ENCODE data around the gene RMI1.

RMI1 gene

DNA sequence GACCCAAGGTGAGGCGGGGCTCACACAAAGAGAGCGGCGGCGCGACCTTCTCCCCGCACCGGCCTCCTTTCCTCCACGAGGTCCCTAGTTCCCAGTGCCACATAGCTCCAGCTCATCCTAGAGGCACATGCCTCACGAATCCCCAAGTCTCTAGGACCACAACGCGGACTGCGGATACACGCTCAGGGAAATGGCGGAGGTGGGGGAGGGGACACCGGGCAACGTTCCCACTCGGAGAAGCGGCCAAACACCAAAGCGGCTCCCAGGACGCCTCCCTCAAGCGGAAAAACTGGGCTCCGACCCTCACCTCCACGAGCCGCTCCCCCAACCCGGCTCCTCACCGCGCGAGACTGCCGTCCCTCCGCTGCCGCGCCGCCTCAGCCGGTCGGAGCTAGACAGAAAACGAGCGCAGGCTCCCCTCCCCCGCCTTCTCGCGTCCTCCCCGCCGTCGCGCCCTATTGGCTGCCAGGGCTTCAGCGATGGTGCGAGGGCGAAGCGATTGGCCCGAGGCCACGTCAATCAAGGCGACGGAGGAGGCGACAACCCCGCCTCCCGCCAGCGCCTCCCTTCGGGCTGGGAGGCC lies 702 bp upstream of the RMI1 start, which contains the start of gene HNRNPK:
TSS of gene HNRNPK (minus strand) at position 404 of the 583 bp plus-strand sequence. CDS start 1,963 bp downstream, outside the sequence.
- TF ChIP-seq GATA3 (IDR thresholded peaks at IDR 0.05; ENCODE audit: low read depth, low read length): no peak
- TF ChIP-seq GATA2 (IDR thresholded peaks at IDR 0.05; ENCODE audit: low read depth, low read length): no peak

DNA sequence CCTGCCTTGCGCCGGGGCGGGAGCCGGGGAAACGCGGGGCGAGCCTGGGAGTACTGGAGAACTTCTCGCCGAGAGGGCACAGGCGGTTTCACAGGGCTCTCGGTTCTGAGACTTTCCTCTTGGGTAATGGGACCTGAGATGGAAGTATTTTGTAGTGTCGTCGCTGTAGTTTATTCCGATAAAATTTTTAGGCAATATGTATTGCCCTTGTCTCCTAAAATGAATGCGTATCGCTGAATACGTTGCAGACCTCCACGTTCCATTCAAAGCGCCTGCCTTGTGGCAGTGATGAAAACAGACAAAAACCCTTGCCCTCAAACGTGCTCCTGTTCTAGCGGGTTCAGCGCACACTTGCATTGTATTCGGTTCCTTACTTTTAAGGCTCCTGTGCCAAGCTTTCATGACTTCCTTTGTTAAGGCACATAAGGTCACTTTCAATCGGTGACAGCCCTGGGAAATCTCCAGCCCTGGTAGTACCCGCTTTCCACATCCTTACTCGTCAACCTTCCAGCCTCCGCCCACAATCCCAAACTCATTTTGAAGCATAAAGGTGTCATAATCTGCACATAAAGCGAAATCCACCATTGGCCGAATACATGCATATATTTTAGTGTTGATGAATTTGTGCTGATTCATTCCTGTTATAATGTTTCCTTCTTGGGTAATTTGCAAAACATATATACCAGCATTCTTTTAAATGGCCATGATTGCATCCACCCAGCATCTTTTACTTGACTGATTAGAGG lies 694 bp downstream of the RMI1 start:
- no peak for TF ChIP-seq GATA2 (IDR thresholded peaks at IDR 0.05; ENCODE audit: low read depth, low read length)
- TF ChIP-seq GATA3 (IDR thresholded peaks at IDR 0.05; ENCODE audit: low read depth, low read length): no peak

DNA sequence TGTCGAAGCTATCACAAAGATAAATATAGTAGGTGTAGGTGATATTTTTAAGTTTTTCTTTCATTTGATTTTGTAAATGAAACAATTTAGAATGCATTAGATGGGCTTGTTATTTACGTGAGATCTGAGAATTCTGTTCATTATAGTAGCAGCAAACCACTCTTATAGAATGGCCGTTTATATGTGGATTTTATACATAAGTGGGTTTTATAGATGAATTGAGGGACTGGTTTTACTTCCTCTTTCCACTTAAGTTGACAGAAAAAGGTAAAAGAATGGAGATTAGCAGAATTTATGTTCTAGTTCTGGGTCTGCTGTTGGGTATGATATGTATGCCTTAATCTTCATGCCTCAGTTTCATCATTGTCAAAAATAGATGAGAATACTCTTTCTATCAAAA lies 5.6 kb downstream of the RMI1 start:
- TF ChIP-seq GATA2 (IDR thresholded peaks at IDR 0.05; ENCODE audit: low read depth, low read length): no peak
- TF ChIP-seq GATA3 (IDR thresholded peaks at IDR 0.05; ENCODE audit: low read depth, low read length): no peak

DNA sequence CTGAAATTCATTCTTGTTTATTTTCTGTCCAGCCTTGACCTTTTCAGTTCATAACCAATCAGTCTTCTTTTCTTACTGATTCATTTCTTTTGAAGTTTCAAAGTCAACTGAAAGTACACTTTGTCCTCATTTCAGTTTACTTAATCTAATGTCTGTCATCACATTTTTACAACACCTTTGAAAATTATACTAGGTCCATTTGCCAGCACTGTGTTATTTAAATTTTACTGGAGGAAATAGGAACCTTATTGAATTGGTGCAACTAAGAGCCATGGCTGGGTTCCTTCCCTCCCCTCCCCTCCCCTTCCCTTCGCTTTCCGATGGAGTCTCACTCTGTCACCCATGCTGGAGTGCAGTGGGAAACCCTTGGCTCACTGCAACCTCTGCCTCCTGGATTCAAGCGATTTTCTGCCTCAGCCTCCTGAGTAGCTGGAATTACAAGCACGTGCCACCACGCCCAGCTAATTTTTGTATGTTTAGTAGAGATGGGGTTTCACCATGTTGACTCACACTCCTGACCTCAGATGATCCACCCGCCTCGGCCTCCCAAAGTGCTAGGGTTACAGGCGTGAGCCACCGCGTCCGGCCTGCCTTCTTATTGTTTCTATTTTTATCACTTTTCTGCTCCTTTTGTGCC lies 6.3 kb downstream of the RMI1 start:
- no peak for TF ChIP-seq GATA2 (IDR thresholded peaks at IDR 0.05; ENCODE audit: low read depth, low read length)
- no peak for TF ChIP-seq GATA3 (IDR thresholded peaks at IDR 0.05; ENCODE audit: low read depth, low read length)

DNA sequence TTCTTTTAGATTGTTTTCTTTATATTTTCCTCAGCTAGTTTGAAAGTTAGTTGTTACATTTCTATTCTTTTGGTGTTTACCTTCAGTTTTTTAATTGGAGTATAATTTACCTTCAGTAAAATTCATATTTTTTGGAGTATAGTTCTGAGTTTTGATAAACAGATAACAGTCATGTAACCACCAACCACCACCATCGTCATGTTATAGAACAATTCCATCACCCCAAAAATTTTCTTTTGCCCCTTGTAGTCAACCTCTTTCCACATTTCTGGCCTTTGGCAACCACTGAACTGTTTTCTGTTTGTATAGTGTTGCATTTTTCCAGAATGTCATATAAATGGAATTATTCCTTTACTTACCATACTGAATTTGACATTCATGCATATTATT lies 6.8 kb downstream of the RMI1 start:
- no peak for TF ChIP-seq GATA2 (IDR thresholded peaks at IDR 0.05; ENCODE audit: low read depth, low read length)
- TF ChIP-seq GATA3 (IDR thresholded peaks at IDR 0.05; ENCODE audit: low read depth, low read length): no peak

DNA sequence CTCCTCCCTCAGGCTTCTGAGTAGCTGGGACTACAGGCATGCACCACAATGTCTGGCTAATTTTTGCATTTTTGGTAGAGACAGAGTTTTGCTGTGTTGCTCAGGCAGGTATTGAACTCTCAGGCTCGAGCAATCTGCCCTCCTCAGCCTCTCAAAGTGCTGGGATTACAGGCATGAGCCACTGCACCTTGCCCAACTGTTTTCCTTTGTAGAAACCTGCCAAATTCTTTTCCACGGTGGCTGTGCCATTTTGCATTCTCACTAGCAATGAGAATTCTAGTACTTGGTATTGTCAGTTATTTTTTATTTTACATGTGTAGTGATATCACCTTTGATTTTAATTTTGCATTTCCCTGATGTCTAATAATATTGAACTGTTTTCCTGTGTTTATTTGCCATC lies 7.8 kb downstream of the RMI1 start:
- no peak for TF ChIP-seq GATA2 (IDR thresholded peaks at IDR 0.05; ENCODE audit: low read depth, low read length)
- TF ChIP-seq GATA3 (IDR thresholded peaks at IDR 0.05; ENCODE audit: low read depth, low read length): no peak

DNA sequence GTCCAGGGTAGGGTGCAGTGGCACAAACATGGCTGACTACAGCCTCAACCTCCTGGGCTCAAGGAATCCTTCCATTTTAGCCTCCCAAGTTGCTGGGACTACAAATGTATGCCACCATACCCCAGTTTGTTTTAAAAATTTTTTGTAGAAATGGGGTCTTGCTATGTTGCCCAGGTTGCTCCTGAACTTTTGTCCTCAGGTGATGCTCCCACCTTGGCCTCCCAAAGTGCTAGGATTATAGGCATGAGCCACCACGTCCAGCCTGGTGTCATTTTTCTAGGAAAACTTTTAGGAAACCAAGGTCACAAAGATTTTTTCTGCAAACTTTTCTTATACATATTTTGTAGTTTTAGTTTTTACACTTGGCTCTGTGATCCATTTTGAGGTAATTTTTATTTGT lies 10.8 kb downstream of the RMI1 start:
- TF ChIP-seq GATA2 (IDR thresholded peaks at IDR 0.05; ENCODE audit: low read depth, low read length) (no peak), GATA3 (IDR thresholded peaks at IDR 0.05; ENCODE audit: low read depth, low read length) (no peak)

DNA sequence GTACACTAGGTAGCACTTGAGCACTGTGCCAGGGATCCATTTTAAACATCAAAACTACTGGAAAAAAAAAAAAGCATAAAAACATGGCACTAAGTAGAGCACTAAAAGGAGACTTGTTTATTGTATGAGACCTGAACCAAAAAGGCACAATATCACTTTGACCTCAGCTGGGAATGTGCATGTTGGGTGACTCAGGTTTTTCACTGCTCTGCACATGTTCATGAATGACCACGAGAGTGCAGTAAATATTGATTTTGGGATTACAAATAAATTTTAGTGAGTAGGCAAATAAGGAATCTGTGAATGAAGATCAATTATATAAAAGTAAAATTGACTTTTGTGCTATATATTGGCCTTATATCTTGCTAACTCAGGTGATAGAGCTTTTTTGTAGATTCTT lies 11.8 kb downstream of the RMI1 start:
- TF ChIP-seq GATA3 (IDR thresholded peaks at IDR 0.05; ENCODE audit: low read depth, low read length) (no peak), GATA2 (IDR thresholded peaks at IDR 0.05; ENCODE audit: low read depth, low read length) (no peak)

DNA sequence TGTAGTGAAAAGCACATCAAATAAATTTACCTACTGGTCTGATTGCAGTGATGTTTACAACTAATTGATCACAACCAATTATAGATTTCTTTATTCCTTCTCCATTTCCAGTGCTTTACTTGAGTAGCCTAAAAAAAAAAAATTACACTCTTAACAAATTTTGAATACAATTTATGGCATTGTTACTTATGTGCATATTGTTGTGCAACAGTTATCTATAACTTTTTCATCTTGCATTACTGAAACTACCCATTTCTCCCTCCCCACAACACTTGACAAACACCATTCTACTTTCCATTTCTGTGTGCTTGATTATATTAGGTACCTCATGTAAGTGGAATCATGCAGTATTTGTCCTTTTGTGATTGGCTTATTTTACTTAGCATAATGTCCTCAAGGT lies 12.3 kb downstream of the RMI1 start:
- TF ChIP-seq GATA2 (IDR thresholded peaks at IDR 0.05; ENCODE audit: low read depth, low read length): no peak
- TF ChIP-seq GATA3 (IDR thresholded peaks at IDR 0.05; ENCODE audit: low read depth, low read length): no peak

DNA sequence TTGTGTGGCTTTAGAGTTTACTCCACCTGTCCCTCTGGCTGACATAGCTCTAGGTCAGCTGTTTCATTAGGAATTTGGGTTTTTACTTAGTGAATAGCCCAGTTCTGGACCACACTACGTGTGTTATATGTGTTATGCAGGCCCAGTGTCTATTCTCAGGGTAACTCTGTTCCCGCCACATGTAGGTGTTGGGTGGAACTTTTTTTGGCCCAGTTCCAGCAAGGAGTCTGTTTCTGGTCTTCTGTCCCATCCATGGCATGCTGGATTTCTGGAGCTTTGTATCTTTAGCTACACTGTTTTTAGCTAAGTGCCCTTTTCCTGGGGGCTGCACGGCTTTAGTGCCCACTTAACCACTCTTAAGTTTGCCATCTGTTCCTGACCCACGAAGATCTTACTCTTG lies 15.5 kb downstream of the RMI1 start:
- TF ChIP-seq GATA3 (IDR thresholded peaks at IDR 0.05; ENCODE audit: low read depth, low read length): no peak
- TF ChIP-seq GATA2 (IDR thresholded peaks at IDR 0.05; ENCODE audit: low read depth, low read length): no peak

DNA sequence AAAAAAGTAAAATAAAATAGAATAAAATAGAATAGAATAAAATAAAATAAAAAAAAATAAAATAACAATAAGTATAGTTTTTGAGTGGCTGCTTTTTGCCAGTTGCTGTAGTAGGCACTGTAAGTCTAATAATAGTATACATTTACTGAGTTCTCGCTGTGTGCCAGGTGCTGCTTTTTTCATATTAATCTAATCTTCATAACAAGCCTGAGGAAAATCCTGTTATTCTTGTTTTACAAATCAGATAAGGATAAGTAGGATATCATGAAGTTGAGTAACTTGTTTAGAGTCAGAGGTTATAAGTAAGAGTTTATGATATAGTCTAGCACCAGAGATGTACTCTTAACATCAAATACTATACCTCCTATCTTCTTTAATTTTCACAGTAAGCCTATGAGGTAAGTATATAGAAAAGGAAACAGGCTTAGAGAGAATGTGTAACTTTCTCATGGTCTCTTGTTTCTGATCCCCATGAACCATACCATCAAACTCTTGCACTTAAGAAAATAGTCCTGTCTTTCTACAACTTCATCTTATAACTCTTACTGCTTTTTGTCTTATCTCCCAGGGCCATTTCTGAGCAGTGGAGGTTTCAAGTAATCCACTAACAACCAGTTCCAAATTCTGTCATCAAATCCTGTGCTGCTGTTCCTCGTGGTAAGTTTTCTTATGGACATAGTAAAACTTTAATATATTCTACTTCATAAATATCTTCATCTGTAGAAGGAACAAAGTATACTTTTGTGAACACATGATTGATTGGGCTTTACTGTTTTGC lies 18.7 kb downstream of the RMI1 start:
- no peak for TF ChIP-seq GATA3 (IDR thresholded peaks at IDR 0.05; ENCODE audit: low read depth, low read length)
- TF ChIP-seq GATA2 (IDR thresholded peaks at IDR 0.05; ENCODE audit: low read depth, low read length): no peak

DNA sequence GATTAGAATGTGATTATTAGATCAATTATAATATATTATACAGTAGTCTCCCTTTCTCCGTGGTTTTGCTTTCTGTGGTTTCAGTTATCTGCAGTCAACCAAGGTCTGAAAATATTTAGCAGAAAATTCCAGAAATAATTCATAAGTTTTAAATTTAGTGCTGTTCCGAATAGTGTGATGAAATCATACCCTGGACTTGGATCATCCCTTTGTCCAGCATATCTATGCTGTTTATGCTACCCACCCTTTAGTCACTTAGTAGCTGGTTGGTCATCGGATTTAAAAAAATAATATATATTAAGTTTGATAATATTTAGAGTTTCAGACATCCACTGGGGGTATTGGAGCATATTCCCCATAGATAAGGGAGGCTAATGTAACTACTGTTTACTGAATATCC lies 19.6 kb downstream of the RMI1 start:
- TF ChIP-seq GATA2 (IDR thresholded peaks at IDR 0.05; ENCODE audit: low read depth, low read length) (no peak), GATA3 (IDR thresholded peaks at IDR 0.05; ENCODE audit: low read depth, low read length) (no peak)

DNA sequence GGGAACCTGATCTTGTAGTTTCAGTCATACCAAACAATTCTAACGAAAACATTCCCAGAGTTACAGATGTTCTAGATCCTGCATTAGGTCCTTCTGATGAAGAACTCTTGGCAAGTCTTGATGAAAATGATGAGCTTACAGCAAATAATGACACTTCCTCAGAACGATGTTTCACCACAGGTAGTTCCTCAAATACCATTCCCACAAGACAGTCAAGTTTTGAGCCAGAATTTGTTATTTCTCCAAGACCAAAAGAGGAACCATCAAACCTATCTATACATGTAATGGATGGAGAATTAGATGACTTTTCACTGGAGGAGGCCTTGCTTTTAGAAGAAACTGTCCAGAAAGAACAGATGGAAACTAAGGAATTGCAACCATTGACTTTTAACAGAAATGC lies 21.0 kb downstream of the RMI1 start:
- TF ChIP-seq GATA3 (IDR thresholded peaks at IDR 0.05; ENCODE audit: low read depth, low read length) (no peak), GATA2 (IDR thresholded peaks at IDR 0.05; ENCODE audit: low read depth, low read length) (no peak)

DNA sequence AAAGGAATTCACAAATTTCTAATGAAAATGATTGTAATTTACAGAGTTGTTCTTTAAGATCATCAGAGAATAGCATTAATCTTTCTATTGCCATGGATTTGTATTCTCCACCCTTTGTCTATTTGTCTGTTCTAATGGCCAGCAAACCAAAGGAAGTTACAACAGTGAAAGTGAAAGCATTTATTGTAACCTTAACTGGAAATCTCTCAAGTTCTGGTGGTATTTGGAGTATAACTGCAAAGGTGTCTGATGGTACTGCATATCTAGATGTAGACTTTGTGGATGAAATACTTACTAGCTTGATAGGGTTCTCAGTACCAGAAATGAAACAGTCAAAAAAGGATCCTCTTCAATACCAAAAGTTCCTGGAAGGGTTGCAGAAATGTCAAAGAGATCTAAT lies 21.7 kb downstream of the RMI1 start:
- TF ChIP-seq GATA2 (IDR thresholded peaks at IDR 0.05; ENCODE audit: low read depth, low read length) (no peak), GATA3 (IDR thresholded peaks at IDR 0.05; ENCODE audit: low read depth, low read length) (no peak)
